Measurements from ENCODE around the gene NPHP3.

Gene NPHP3

DNA sequence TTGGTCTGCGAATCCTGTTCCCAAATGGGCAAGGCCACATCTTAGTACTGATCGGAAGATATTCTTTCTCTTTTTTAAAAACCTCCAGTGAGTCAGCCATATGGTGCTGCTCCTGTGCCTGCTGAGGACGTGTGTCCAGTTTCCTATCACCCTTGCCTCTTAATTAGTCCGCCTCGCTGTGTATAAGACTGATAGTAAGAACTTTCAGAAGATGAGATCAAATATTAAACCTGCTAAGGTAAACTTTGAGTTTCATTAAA lies 61.5 kb downstream of the NPHP3 start:
- Histone ChIP-seq H3K9me3 (ENCODE audit: control insufficient read depth in 1 of 2, low read length in 2 of 2) (no peaks in the 10 kb centered on the region), H3K4me1 (ENCODE audit: control insufficient read depth in 1 of 2, insufficient read depth in 2 of 2, low read length in 2 of 2) (peaks cover 12 to 44% of the 10 kb centered on the region in 2 donors), H3K27ac (ENCODE audit: low read depth, low read length) (peak overlapping the region; percentile 92), H3K36me3 (ENCODE audit: control insufficient read depth in 1 of 2, insufficient read depth in 2 of 2, low read length in 2 of 2) (no peaks in the 10 kb centered on the region), H3K4me3 (ENCODE audit: low read depth in 1 of 2, low read length in 2 of 2) (peak overlapping the region; percentile 96 to 97), H3K27me3 (ENCODE audit: control insufficient read depth in 1 of 2, insufficient read depth in 2 of 2, low read length in 2 of 2) (no peaks in the 10 kb centered on the region), H3K9ac (ENCODE audit: low read depth in 1 of 2, low read length in 2 of 2) (peak overlapping the region; percentile 87 to 95)

DNA sequence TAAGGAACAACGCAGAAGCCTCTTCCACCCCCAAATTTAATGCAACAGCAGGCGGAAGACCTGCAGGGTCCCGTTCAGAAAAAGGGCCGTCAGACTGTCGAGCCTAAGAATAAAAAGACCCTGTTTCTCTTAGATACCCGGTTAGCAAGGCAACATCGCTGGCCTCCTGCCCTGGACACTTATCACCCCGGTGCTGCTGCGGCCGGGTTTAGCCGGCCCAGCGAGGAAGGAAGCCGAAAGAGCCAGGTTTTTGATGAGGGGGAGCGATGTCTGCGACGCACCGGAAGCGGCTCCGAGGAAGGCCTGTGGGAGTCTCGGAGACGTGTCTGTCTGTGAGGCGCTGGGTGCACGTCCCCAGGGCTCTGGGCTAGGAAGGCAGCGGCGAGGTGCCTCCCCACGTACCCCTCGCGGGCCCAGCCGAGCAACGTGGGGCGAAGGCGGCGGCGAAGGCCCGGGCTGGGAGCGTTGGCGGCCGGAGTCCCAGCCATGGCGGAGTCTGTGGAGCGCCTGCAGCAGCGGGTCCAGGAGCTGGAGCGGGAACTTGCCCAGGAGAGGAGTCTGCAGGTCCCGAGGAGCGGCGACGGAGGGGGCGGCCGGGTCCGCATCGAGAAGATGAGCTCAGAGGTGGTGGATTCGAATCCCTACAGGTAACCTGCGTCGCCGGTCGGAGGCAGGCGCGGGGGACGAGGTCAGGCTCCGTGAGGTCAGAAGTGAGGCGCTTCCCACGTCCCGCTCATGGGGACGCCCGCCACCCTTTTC lies 62.0 kb downstream of the NPHP3 start, which contains the start of gene UBA5:
Gene UBA5, plus strand, starts transcription at position 278 of the 759 bp plus-strand sequence. Its CDS starts 209 bp downstream, at position 487.
- Histone ChIP-seq H3K27ac (ENCODE audit: low read depth, low read length) (peak within 1 kb of the TSS; percentile 92), H3K9ac (ENCODE audit: low read depth in 1 of 2, low read length in 2 of 2) (peak within 1 kb of the TSS; percentile 87 to 95), H3K27me3 (ENCODE audit: control insufficient read depth in 1 of 2, insufficient read depth in 2 of 2, low read length in 2 of 2) (no peaks in the 10 kb centered on the region), H3K36me3 (ENCODE audit: control insufficient read depth in 1 of 2, insufficient read depth in 2 of 2, low read length in 2 of 2) (no peaks in the 10 kb centered on the region), H3K9me3 (ENCODE audit: control insufficient read depth in 1 of 2, low read length in 2 of 2) (no peaks in the 10 kb centered on the region), H3K4me1 (ENCODE audit: control insufficient read depth in 1 of 2, insufficient read depth in 2 of 2, low read length in 2 of 2) (peaks cover 17 to 48% of the 10 kb centered on the region in 2 donors), H3K4me3 (ENCODE audit: low read depth in 1 of 2, low read length in 2 of 2) (peak within 1 kb of the TSS; percentile 96 to 97)

DNA sequence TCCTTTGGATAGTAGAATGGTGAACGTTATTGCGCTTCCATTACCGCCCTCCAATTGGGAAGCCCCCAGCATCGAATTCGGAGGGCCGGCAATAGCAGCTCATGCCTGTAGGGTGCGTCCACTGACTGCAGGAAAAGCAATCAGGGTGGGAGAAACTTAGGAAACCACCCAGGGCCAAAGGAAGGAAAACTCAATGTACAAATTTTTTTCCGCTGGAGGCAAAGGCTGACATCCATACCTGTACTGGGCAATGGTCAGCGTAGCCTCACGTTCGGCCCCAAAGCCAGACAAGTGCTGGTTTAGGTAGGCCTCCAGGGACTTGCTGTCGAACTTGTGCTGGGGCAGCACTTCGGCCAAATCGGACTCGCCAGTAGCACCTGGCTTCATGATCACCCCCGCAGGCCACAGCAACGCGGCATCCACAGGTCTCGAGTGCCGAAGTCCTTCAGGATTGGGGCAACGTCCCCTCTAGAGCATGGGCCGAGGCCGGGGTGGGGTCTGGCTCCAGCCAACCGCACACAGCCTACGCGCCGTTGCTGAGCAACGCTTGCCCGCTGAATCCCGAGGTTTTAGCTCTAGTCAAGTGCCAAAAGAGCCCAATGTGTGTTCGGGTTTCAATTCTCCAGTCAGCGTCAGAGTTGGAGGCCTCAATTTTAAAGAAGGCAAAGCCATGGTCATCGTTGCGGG lies 62.7 kb downstream of the NPHP3 start, which contains the start of gene ACAD11:
Gene ACAD11, minus strand, starts transcription at position 445 of the 687 bp plus-strand sequence. Its CDS starts 58 bp downstream, at position 387.
- Histone ChIP-seq H3K27ac (ENCODE audit: low read depth, low read length) (peak within 1 kb of the TSS; percentile 92), H3K27me3 (ENCODE audit: control insufficient read depth in 1 of 2, insufficient read depth in 2 of 2, low read length in 2 of 2) (no peaks in the 10 kb centered on the region), H3K4me3 (ENCODE audit: low read depth in 1 of 2, low read length in 2 of 2) (peak within 1 kb of the TSS; percentile 96 to 97), H3K9me3 (ENCODE audit: control insufficient read depth in 1 of 2, low read length in 2 of 2) (no peaks in the 10 kb centered on the region), H3K4me1 (ENCODE audit: control insufficient read depth in 1 of 2, insufficient read depth in 2 of 2, low read length in 2 of 2) (peaks cover 23 to 55% of the 10 kb centered on the region in 2 donors), H3K9ac (ENCODE audit: low read depth in 1 of 2, low read length in 2 of 2) (peak within 1 kb of the TSS; percentile 87 to 95), H3K36me3 (ENCODE audit: control insufficient read depth in 1 of 2, insufficient read depth in 2 of 2, low read length in 2 of 2) (no peaks in the 10 kb centered on the region)

DNA sequence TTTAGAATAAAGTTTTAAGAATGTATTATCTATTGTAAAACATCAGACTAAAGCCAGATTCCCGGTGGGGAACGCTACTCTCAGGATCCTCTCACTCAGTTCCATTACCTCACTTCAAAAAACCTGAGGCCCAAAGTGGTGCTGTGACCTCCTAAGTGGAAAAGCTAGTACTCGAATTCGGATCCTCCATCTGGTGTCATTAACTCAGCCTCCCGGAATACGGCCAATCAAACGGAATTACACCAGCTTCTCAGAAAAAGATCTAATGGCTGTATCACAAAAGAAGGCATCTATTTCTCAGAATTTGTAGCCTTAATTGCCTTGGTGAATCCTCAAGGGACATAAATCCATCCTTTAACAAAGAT lies 63.2 kb downstream of the NPHP3 start:
- Histone ChIP-seq H3K9ac (ENCODE audit: low read depth in 1 of 2, low read length in 2 of 2) (peak overlapping the region; percentile 87 to 95), H3K4me3 (ENCODE audit: low read depth in 1 of 2, low read length in 2 of 2) (peak overlapping the region; percentile 96 to 97), H3K4me1 (ENCODE audit: control insufficient read depth in 1 of 2, insufficient read depth in 2 of 2, low read length in 2 of 2) (peaks cover 28 to 58% of the 10 kb centered on the region in 2 donors), H3K27ac (ENCODE audit: low read depth, low read length) (peak overlapping the region; percentile 92), H3K36me3 (ENCODE audit: control insufficient read depth in 1 of 2, insufficient read depth in 2 of 2, low read length in 2 of 2) (no peaks in the 10 kb centered on the region), H3K9me3 (ENCODE audit: control insufficient read depth in 1 of 2, low read length in 2 of 2) (no peaks in the 10 kb centered on the region), H3K27me3 (ENCODE audit: control insufficient read depth in 1 of 2, insufficient read depth in 2 of 2, low read length in 2 of 2) (no peaks in the 10 kb centered on the region)

DNA sequence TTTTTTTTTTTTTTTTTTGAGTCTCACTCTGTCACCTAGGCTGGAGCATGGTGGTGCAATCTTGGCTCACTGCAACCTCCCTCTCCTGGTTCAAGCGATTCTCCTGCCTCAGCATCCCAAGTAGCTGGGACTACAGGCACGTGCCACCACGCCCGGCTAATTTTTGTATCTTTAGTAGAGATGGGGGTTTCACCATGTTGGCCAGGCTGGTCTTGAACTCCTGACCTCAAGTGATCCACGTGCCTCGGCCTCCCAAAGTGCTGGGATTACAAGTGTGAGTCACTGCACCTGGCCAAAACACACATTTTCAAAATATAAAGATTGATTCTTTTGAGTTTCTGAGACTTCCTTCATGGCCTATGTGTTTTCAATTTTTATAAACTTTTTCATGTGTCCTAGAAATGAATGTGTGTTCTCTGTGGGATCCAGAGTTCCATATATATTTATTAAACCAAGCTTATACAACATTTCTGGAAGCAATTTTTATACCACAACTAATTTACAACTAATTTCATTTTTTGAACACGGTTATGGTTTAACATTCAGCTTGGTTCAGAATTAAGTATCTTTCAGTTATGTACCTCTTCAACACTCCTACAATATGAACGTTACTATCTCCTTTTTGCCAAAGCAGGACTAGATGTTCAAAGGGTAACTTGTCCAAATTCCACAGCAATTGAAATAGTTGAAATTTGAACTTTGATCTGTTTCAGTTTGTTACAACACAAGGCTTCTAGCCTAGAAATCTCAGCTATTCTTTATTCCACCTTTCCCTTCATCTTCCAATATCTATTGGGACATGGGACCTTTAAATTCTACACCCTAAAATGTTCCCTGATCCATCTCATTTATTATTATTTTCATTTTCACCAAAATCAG lies 64.1 kb downstream of the NPHP3 start:
- Histone ChIP-seq H3K4me3 (ENCODE audit: low read depth in 1 of 2, low read length in 2 of 2) (peak overlapping the region; percentile 96 to 97), H3K9ac (ENCODE audit: low read depth in 1 of 2, low read length in 2 of 2) (peak overlapping the region in 1 of 2 donors; percentile 87), H3K27me3 (ENCODE audit: control insufficient read depth in 1 of 2, insufficient read depth in 2 of 2, low read length in 2 of 2) (no peaks in the 10 kb centered on the region), H3K27ac (ENCODE audit: low read depth, low read length) (no peak overlapping the region), H3K36me3 (ENCODE audit: control insufficient read depth in 1 of 2, insufficient read depth in 2 of 2, low read length in 2 of 2) (no peaks in the 10 kb centered on the region), H3K9me3 (ENCODE audit: control insufficient read depth in 1 of 2, low read length in 2 of 2) (no peaks in the 10 kb centered on the region), H3K4me1 (ENCODE audit: control insufficient read depth in 1 of 2, insufficient read depth in 2 of 2, low read length in 2 of 2) (peaks cover 31 to 59% of the 10 kb centered on the region in 2 donors)

DNA sequence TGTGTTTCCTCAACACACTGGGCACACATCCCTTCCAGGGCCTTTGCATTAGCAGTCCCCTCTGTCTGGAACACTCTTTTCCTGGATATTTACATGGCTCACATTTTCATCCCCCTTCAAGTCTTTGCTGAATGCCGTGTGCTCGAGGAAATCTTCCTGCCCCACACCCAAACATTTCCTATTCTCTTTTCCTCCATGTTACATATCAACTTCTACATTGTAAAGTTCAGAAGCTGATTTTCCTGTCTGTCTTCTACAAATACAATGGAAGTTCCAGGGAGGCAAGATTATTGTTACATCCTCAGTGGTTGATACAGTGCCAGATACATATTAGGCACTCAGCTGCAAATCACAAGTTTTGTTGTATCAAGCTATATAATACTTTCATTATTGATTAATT lies 66.7 kb downstream of the NPHP3 start:
- Histone ChIP-seq H3K4me1 (ENCODE audit: control insufficient read depth in 1 of 2, insufficient read depth in 2 of 2, low read length in 2 of 2) (peaks cover 29 to 51% of the 10 kb centered on the region in 2 donors), H3K27ac (ENCODE audit: low read depth, low read length) (no peak overlapping the region), H3K27me3 (ENCODE audit: control insufficient read depth in 1 of 2, insufficient read depth in 2 of 2, low read length in 2 of 2) (no peaks in the 10 kb centered on the region), H3K36me3 (ENCODE audit: control insufficient read depth in 1 of 2, insufficient read depth in 2 of 2, low read length in 2 of 2) (no peaks in the 10 kb centered on the region), H3K4me3 (ENCODE audit: low read depth in 1 of 2, low read length in 2 of 2) (no peak overlapping the region), H3K9me3 (ENCODE audit: control insufficient read depth in 1 of 2, low read length in 2 of 2) (no peaks in the 10 kb centered on the region), H3K9ac (ENCODE audit: low read depth in 1 of 2, low read length in 2 of 2) (no peak overlapping the region)

DNA sequence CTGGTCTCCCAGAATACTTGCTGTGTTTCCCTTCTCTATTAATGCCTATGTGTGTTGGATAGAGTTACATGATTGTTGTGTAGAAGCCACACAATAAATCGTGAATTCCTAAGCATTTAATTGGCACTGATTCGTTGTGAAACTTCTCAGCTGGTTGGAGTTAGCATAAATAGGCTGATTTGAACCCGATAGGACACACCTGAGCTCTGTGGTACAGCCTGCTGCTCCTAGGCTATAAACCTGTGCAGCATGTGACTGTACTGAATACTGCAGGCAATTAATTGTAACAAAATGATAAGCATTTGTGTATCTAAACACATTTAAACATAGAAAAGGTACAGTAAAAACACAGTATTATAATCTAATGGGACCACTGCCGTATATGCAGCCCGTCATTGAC lies 67.5 kb downstream of the NPHP3 start:
- no peaks in the 10 kb centered on the region for H3K27me3 ChIP-seq (ENCODE audit: control insufficient read depth in 1 of 2, insufficient read depth in 2 of 2, low read length in 2 of 2)
- H3K27ac ChIP-seq (ENCODE audit: low read depth, low read length) = no peak overlapping the region
- H3K9me3 ChIP-seq (ENCODE audit: control insufficient read depth in 1 of 2, low read length in 2 of 2) = no peaks in the 10 kb centered on the region

DNA sequence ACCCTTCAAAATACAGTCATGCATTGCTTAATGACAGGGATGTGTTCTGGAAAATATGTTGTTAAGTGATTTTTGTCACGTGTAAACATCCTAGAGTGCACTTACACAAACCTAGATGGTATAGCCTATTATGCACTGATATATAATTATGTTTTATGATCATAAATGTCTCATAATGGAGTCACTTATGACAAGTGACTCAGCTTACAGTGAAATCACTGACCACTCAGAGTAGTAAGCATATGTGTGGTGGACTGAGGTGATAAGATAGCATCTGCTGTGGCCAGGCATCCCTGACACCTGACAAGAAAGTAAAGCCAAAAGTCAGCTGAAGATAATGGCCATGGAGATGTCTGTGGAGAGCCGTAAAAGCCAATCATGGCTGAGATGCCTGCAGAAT lies 68.0 kb downstream of the NPHP3 start:
- H3K4me1 ChIP-seq (ENCODE audit: control insufficient read depth in 1 of 2, insufficient read depth in 2 of 2, low read length in 2 of 2) = peaks cover 29 to 51% of the 10 kb centered on the region in 2 donors
- no peaks in the 10 kb centered on the region for H3K9me3 ChIP-seq (ENCODE audit: control insufficient read depth in 1 of 2, low read length in 2 of 2)
- no peak overlapping the region for H3K4me3 ChIP-seq (ENCODE audit: low read depth in 1 of 2, low read length in 2 of 2)
- H3K27ac ChIP-seq (ENCODE audit: low read depth, low read length) = no peak overlapping the region
- no peaks in the 10 kb centered on the region for H3K36me3 ChIP-seq (ENCODE audit: control insufficient read depth in 1 of 2, insufficient read depth in 2 of 2, low read length in 2 of 2)
- H3K27me3 ChIP-seq (ENCODE audit: control insufficient read depth in 1 of 2, insufficient read depth in 2 of 2, low read length in 2 of 2) = no peaks in the 10 kb centered on the region
- no peak overlapping the region for H3K9ac ChIP-seq (ENCODE audit: low read depth in 1 of 2, low read length in 2 of 2)

More for the DNA sequence above, 67.5 kb downstream of the NPHP3 start:
- Histone ChIP-seq H3K4me3 (ENCODE audit: low read depth in 1 of 2, low read length in 2 of 2) (no peak overlapping the region), H3K4me1 (ENCODE audit: control insufficient read depth in 1 of 2, insufficient read depth in 2 of 2, low read length in 2 of 2) (peaks cover 29 to 51% of the 10 kb centered on the region in 2 donors), H3K9ac (ENCODE audit: low read depth in 1 of 2, low read length in 2 of 2) (no peak overlapping the region), H3K36me3 (ENCODE audit: control insufficient read depth in 1 of 2, insufficient read depth in 2 of 2, low read length in 2 of 2) (no peaks in the 10 kb centered on the region)

DNA sequence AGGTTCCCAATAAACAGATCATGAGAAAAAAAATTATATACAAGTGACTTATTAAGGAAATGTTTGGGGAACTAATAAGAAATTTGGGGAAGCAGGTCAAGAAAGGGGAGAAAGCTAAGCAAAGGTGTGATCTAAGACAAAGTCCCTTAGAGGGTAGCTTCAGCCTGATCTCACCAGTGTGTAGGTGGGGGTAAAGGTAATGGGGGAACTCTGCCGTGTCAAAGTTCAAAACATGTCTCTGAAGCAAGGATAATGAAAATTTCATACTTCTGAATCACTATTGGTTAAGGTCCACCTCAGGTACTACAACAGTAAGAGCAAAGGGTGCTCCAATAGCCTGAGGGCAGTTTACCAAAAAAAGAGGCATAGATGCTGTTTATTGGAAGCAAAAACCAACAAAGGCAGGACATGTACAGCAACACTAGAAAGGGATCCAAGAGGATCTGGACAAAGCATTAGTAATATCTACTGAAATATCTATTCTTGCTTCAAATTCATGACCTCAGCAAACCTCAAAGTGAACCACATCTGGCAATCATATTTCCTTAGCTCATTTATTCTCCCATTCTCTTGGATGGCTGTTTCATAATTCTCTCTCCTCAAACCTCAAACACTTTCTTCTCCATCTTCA lies 69.5 kb downstream of the NPHP3 start:
- no peak overlapping the region for H3K27ac ChIP-seq (ENCODE audit: low read depth, low read length)
- H3K9ac ChIP-seq (ENCODE audit: low read depth in 1 of 2, low read length in 2 of 2) = no peak overlapping the region
- H3K4me3 ChIP-seq (ENCODE audit: low read depth in 1 of 2, low read length in 2 of 2) = no peak overlapping the region
- H3K36me3 ChIP-seq (ENCODE audit: control insufficient read depth in 1 of 2, insufficient read depth in 2 of 2, low read length in 2 of 2) = no peaks in the 10 kb centered on the region
- no peaks in the 10 kb centered on the region for H3K27me3 ChIP-seq (ENCODE audit: control insufficient read depth in 1 of 2, insufficient read depth in 2 of 2, low read length in 2 of 2)
- no peaks in the 10 kb centered on the region for H3K9me3 ChIP-seq (ENCODE audit: control insufficient read depth in 1 of 2, low read length in 2 of 2)
- peaks cover 29 to 38% of the 10 kb centered on the region in 2 donors for H3K4me1 ChIP-seq (ENCODE audit: control insufficient read depth in 1 of 2, insufficient read depth in 2 of 2, low read length in 2 of 2)

All from duodenal mucosa (tissue), 2 donors.